HG02870 (cell line): ENCODE data around the gene KLC1.
"Not testable (repeated sequence)": the region's sequence is repeated elsewhere in the genome, so short reads cannot be mapped to it uniquely, and the experiment has no call there.

ENCODE experiments used
- ATAC-seq: cut with Tn5 transposase; IDR thresholded peaks from one replicate; pipeline ENCODE4 v1.9.1; 2021; ENCODE audit warnings: mild to moderate bottlenecking, moderate library complexity; ENCODE audit not compliant: unreplicated experiment

Gene KLC1

GRCh38 chr14:103628684-103629502 lies at the start of gene KLC1:
Gene KLC1, plus strand, starts transcription at chr14:103629211. Its CDS starts 25,354 bp downstream, at chr14:103654565.
- ATAC-seq, result peak; percentile 59

GRCh38 chr14:103581206-103581605 lies 47.8 kb upstream of the KLC1 start:
- ATAC-seq, result no peak

- no peak for ATAC-seq
Observed at GRCh38 chr14:103581954-103582703, 46.9 kb upstream of the KLC1 start.

- ATAC-seq, result no peak
Observed at GRCh38 chr14:103584326-103584915, 44.6 kb upstream of the KLC1 start.

GRCh38 chr14:103593577-103593976 lies 35.4 kb upstream of the KLC1 start:
- ATAC-seq, result no peak

GRCh38 chr14:103594265-103594664 lies 34.7 kb upstream of the KLC1 start:
- ATAC-seq, result no peak

- ATAC-seq, result no peak
Observed at GRCh38 chr14:103597623-103598377, 31.2 kb upstream of the KLC1 start.

- ATAC-seq, result no peak
Observed at GRCh38 chr14:103600503-103600902, 28.5 kb upstream of the KLC1 start.

- no peak for ATAC-seq
Observed at GRCh38 chr14:103604620-103605019, 24.4 kb upstream of the KLC1 start.

- no peak for ATAC-seq
Observed at GRCh38 chr14:103606963-103607668, 21.9 kb upstream of the KLC1 start.

- no peak for ATAC-seq
Observed at GRCh38 chr14:103607822-103608221, 21.2 kb upstream of the KLC1 start.

GRCh38 chr14:103609081-103609480 lies 19.9 kb upstream of the KLC1 start:
- not testable (repeated sequence) for ATAC-seq

- no peak for ATAC-seq
Observed at GRCh38 chr14:103611215-103611614, 17.8 kb upstream of the KLC1 start.

GRCh38 chr14:103613517-103613916 lies 15.5 kb upstream of the KLC1 start:
- no peak for ATAC-seq

GRCh38 chr14:103616635-103617300 lies 12.2 kb upstream of the KLC1 start:
- ATAC-seq, result no peak

- ATAC-seq, result no peak
Observed at GRCh38 chr14:103619057-103619456, 10.0 kb upstream of the KLC1 start.

- ATAC-seq, result no peak
Observed at GRCh38 chr14:103621860-103622259, 7.2 kb upstream of the KLC1 start.

GRCh38 chr14:103623308-103623707 lies 5.7 kb upstream of the KLC1 start:
- ATAC-seq, result no peak

- ATAC-seq, result no peak
Observed at GRCh38 chr14:103623883-103624482, 5.0 kb upstream of the KLC1 start.
